GM19193 (cell line): Measurements from ENCODE around the gene CNTNAP2.

ENCODE experiments used
- POLR2A ChIP-seq: IDR thresholded peaks from 4 replicates; pipeline ENCODE4 v1.6.1; 2011; ENCODE audit not compliant: insufficient read depth, insufficient read length; ENCODE audit errors: extremely low read depth

The CNTNAP2 gene

GRCh38 chr7:148303295-148304082 lies 2186.9 kb downstream of the CNTNAP2 start:
- TF ChIP-seq POLR2A: no peak

GRCh38 chr7:148304083-148304335 lies 2187.4 kb downstream of the CNTNAP2 start:
- no peak for TF ChIP-seq POLR2A

GRCh38 chr7:148304456-148304855 lies 2187.9 kb downstream of the CNTNAP2 start:
- no peak for TF ChIP-seq POLR2A

- no peak for TF ChIP-seq POLR2A
Measured at GRCh38 chr7:148306759-148307158, 2190.2 kb downstream of the CNTNAP2 start.

- no peak for TF ChIP-seq POLR2A
Measured at GRCh38 chr7:148318102-148318811, 2201.7 kb downstream of the CNTNAP2 start.

GRCh38 chr7:148318838-148319237 lies 2202.2 kb downstream of the CNTNAP2 start:
- TF ChIP-seq POLR2A: no peak

- TF ChIP-seq POLR2A: no peak
Measured at GRCh38 chr7:148319316-148319808, 2202.8 kb downstream of the CNTNAP2 start.

GRCh38 chr7:148325208-148325607 lies 2208.6 kb downstream of the CNTNAP2 start:
- no peak for TF ChIP-seq POLR2A

- TF ChIP-seq POLR2A: no peak
Measured at GRCh38 chr7:148327379-148327778, 2210.8 kb downstream of the CNTNAP2 start.

GRCh38 chr7:148328906-148329305 lies 2212.3 kb downstream of the CNTNAP2 start:
- no peak for TF ChIP-seq POLR2A

GRCh38 chr7:148330124-148330818 lies 2213.7 kb downstream of the CNTNAP2 start:
- no peak for TF ChIP-seq POLR2A

GRCh38 chr7:148330822-148331221 lies 2214.2 kb downstream of the CNTNAP2 start:
- no peak for TF ChIP-seq POLR2A

GRCh38 chr7:148332191-148333186 lies 2215.9 kb downstream of the CNTNAP2 start:
- TF ChIP-seq POLR2A: no peak

- no peak for TF ChIP-seq POLR2A
Measured at GRCh38 chr7:148334441-148334956, 2217.9 kb downstream of the CNTNAP2 start.

GRCh38 chr7:148334959-148335577 lies 2218.5 kb downstream of the CNTNAP2 start:
- no peak for TF ChIP-seq POLR2A

GRCh38 chr7:148335790-148336189 lies 2219.2 kb downstream of the CNTNAP2 start:
- no peak for TF ChIP-seq POLR2A
